ENCODE data around the gene SRBD1.

The SRBD1 gene

GRCh38 chr2:45595721-45596435 is 15.2 kb downstream of the SRBD1 start:
- no peak for DNase-seq (ENCODE audit: low read depth)

- DNase-seq (ENCODE audit: low read depth): no peak
Observed at GRCh38 chr2:45591073-45591472, 20.0 kb downstream of the SRBD1 start.

- no peak for DNase-seq (ENCODE audit: low read depth)
Observed at GRCh38 chr2:45588158-45588829, 22.8 kb downstream of the SRBD1 start.

- no peak for DNase-seq (ENCODE audit: low read depth)
Observed at GRCh38 chr2:45586600-45586999, 24.5 kb downstream of the SRBD1 start.

GRCh38 chr2:45585267-45585861 is 25.7 kb downstream of the SRBD1 start:
- no peak for DNase-seq (ENCODE audit: low read depth)

GRCh38 chr2:45583977-45584376 is 27.1 kb downstream of the SRBD1 start:
- DNase-seq (ENCODE audit: low read depth): no peak

GRCh38 chr2:45582522-45582921 is 28.5 kb downstream of the SRBD1 start:
- no peak for DNase-seq (ENCODE audit: low read depth)

GRCh38 chr2:45578056-45578843 is 32.8 kb downstream of the SRBD1 start:
- DNase-seq (ENCODE audit: low read depth): no peak

GRCh38 chr2:45577441-45577840 is 33.6 kb downstream of the SRBD1 start:
- DNase-seq (ENCODE audit: low read depth): no peak

GRCh38 chr2:45575881-45576280 is 35.2 kb downstream of the SRBD1 start:
- DNase-seq (ENCODE audit: low read depth): no peak

- DNase-seq (ENCODE audit: low read depth): no peak
Observed at GRCh38 chr2:45572979-45573378, 38.1 kb downstream of the SRBD1 start.

GRCh38 chr2:45571940-45572339 is 39.1 kb downstream of the SRBD1 start:
- DNase-seq (ENCODE audit: low read depth): no peak

- DNase-seq (ENCODE audit: low read depth): no peak
Observed at GRCh38 chr2:45570671-45571334, 40.3 kb downstream of the SRBD1 start.

- no peak for DNase-seq (ENCODE audit: low read depth)
Observed at GRCh38 chr2:45568935-45569334, 42.1 kb downstream of the SRBD1 start.

GRCh38 chr2:45567974-45568789 is 42.9 kb downstream of the SRBD1 start:
- no peak for DNase-seq (ENCODE audit: low read depth)

GRCh38 chr2:45567288-45567963 is 43.6 kb downstream of the SRBD1 start:
- no peak for DNase-seq (ENCODE audit: low read depth)

GRCh38 chr2:45559436-45559835 is 51.6 kb downstream of the SRBD1 start:
- DNase-seq (ENCODE audit: low read depth): no peak

GRCh38 chr2:45554742-45555140 is 56.3 kb downstream of the SRBD1 start:
- DNase-seq (ENCODE audit: low read depth): no peak

- DNase-seq (ENCODE audit: low read depth): no peak
Observed at GRCh38 chr2:45554073-45554741, 56.9 kb downstream of the SRBD1 start.

GRCh38 chr2:45551862-45552261 is 59.2 kb downstream of the SRBD1 start:
- DNase-seq (ENCODE audit: low read depth): no peak

All from activated T-cell treated with anti-CD3 and anti-CD28 coated beads for 48 hours (primary cell).